GM12878 (cell line): ENCODE data around the gene SLC36A3. TPM values are rescaled to one million over a fixed set of nuclear protein-coding genes. Genes with fewer than 3 reads are reported as not detected.

Experiments
- ATAC-seq: fragments of 200-7000 bp; cut with Tn5 transposase; 3 replicates; pipeline ENCODE4 v1.9.1; 2020; ENCODE audit warnings: mild to moderate bottlenecking, moderate library complexity
- BruUV-seq: library from RNA; stranded (reverse); fragments of 400-500 nt; replicated peaks from 2 replicates; lab custom pipeline; 2021; lab: Mats Ljungman, UMichigan
- CTCF ChIA-PET: fragments of 300-600 bp; sonication (Branson Sonifier 250); formaldehyde crosslinking; extraction: SDS; loops from one replicate; lab custom pipeline; 2021; ENCODE audit warnings: inconsistent platforms; lab: Yijun Ruan, JAX
- POLR2A ChIA-PET: fragments of 350-600 bp; formaldehyde crosslinking; extraction: SDS; loops from one replicate; lab custom pipeline; 2021; ENCODE audit warnings: inconsistent platforms; lab: Charles Lee
- RAD21 ChIA-PET: fragments of 300-600 bp; sonication (Branson Sonifier 250); formaldehyde crosslinking; loops from one replicate; lab custom pipeline; 2023; ENCODE audit warnings: antibody characterized with exemption; ENCODE audit not compliant: unreplicated experiment; lab: Charles Lee
- SMC1A ChIA-PET: fragments of 300-600 bp; sonication (Branson Sonifier 250); formaldehyde crosslinking; loops from one replicate; lab custom pipeline; 2023; ENCODE audit not compliant: unreplicated experiment, uncharacterized antibody; lab: Charles Lee
- DNase-seq: peaks from one replicate; pipeline ENCODE4 v3.0.0-alpha.2; 2011; ENCODE audit warnings: low read depth, low spot score
- FAIRE-seq: peaks from 3 replicates; lab custom pipeline; 2011; peaks lifted over from hg19 to GRCh38; lab: Jason Lieb, UNC
- H2AFZ ChIP-seq: 2 replicates; pipeline ENCODE4 v1.6.0; 2011; ENCODE audit warnings: low read depth, low read length, control low read depth; ENCODE audit not compliant: control insufficient read depth
- H3K27ac ChIP-seq: 2 replicates; pipeline ENCODE4 v1.5.1; 2011; ENCODE audit warnings: control low read depth; ENCODE audit not compliant: control insufficient read depth, insufficient read depth
- H3K27me3 ChIP-seq, 2 experiments: replicated peaks in 1 of 2; 2 replicates each; pipeline versions ENCODE4 v1.6.0 to v1.6.1; 2011; ENCODE audit warnings: low read length in 1 of 2; ENCODE audit not compliant: control insufficient read depth in 2 of 2, insufficient read depth in 2 of 2
- H3K36me3 ChIP-seq, 2 experiments: 2 replicates each; pipeline ENCODE4 v1.5.1; 2011; ENCODE audit warnings: low read length in 1 of 2; ENCODE audit not compliant: control insufficient read depth in 2 of 2, insufficient read depth in 2 of 2
- H3K4me1 ChIP-seq: 2 replicates; pipeline ENCODE4 v1.6.1; 2011; ENCODE audit warnings: mild to moderate bottlenecking, low read length, moderate library complexity, mixed read lengths; ENCODE audit not compliant: control insufficient read depth, insufficient read depth
- H3K4me2 ChIP-seq: 2 replicates; pipeline ENCODE4 v1.6.0; 2011; ENCODE audit warnings: control low read depth; ENCODE audit not compliant: control insufficient read depth, insufficient read depth
- H3K4me3 ChIP-seq: fragments of 200-600 bp; sonication (generic); 2 replicates; pipeline ENCODE4 v1.5.1; 2016
- H3K79me2 ChIP-seq: 2 replicates; pipeline ENCODE4 v1.6.0; 2011; ENCODE audit warnings: low read length; ENCODE audit not compliant: control insufficient read depth, insufficient read depth
- H3K9ac ChIP-seq: 2 replicates; pipeline ENCODE4 v1.8.0; 2011; ENCODE audit warnings: low read length, control low read depth, mixed read lengths; ENCODE audit not compliant: control insufficient read depth, insufficient read depth
- H3K9me3 ChIP-seq: replicated peaks from 3 replicates; pipeline ENCODE4 v1.5.1; 2011; ENCODE audit warnings: mild to moderate bottlenecking, low read length; ENCODE audit not compliant: control insufficient read depth, insufficient read depth
- H4K20me1 ChIP-seq: 2 replicates; pipeline ENCODE4 v1.6.0; 2011; ENCODE audit not compliant: control insufficient read depth, insufficient read depth
- JUNB ChIP-seq: IDR thresholded peaks from 2 replicates; pipeline ENCODE4 v1.6.1; 2016; ENCODE audit warnings: antibody characterized with exemption, mild to moderate bottlenecking
- PKNOX1 ChIP-seq: fragments of 450-650 bp; IDR thresholded peaks from 2 replicates; pipeline ENCODE4 v1.6.1; 2016; ENCODE audit warnings: mild to moderate bottlenecking
- RAD21 ChIP-seq: IDR thresholded peaks from 2 replicates; pipeline ENCODE4 v1.6.1; 2011; ENCODE audit warnings: mild to moderate bottlenecking, low read depth, low read length, moderate library complexity; ENCODE audit not compliant: insufficient read depth
- SUPT20H ChIP-seq: IDR thresholded peaks from 2 replicates; pipeline ENCODE4 v1.6.1; 2011; ENCODE audit warnings: low read depth, mild to moderate bottlenecking, low read length, moderate library complexity, borderline replicate concordance; ENCODE audit not compliant: control insufficient read depth
- WGBS: methylation state at CpG from one replicate; pipeline ENCODE4 v1.1.6; 2016; ENCODE audit warnings: low lambda C conversion rate; ENCODE audit not compliant: insufficient replicate concordance, insufficient coverage; ENCODE audit errors: missing lambda C conversion rate; 5-methylcytosine and 5-hydroxymethylcytosine counted together
- in situ Hi-C: fragments of 300-500 bp; cut with MboI; formaldehyde crosslinking; loops from 9 replicates; pipeline ENCODE4 v1.14.3; 2018; ENCODE audit warnings: mixed read lengths
- intact Hi-C: fragments of 100-400 bp; cut with micrococcal nuclease; formaldehyde crosslinking; loops from one replicate; pipeline ENCODE4 v1.14.2; 2022; ENCODE audit not compliant: unreplicated experiment
- polyA plus RNA-seq, 11 experiments: library from polyadenylated mRNA; depleted of rRNA in 4 of 11; unstranded in 6 of 11; stranded (reverse) in 5 of 11; fragments of >200 nt; fragmentation: Nextera tagmentation in 4 of 11; fragmentation: Illumina TruSeq in 1 of 11; extraction: Ambion mirVana in 4 of 11; extraction: Trizol in 1 of 11; gene quantifications; 1 replicate in 1 of 11; 2 replicates in 10 of 11; pipeline versions ENCODE4 v1.2.1 to v1.2.3, GENCODE V29; 2011 to 2016; ENCODE audit warnings: inconsistent platforms in 2 of 11, missing spikeins in 2 of 11, low read depth in 1 of 11
- total RNA-seq, 4 experiments: library from RNA; depleted of rRNA in 3 of 4; stranded (reverse); fragments of >200 nt in 3 of 4; fragmentation: Illumina TruSeq in 1 of 4; extraction: Trizol in 1 of 4; gene quantifications; 2 replicates each; pipeline versions ENCODE4 v1.2.1 to v1.2.3, GENCODE V29; 2013 to 2021
- TF ChIP-seq, protein P1 (sequence below): fragments of 450-650 bp; IDR thresholded peaks from 2 replicates; pipeline ENCODE4 v1.6.1; 2014; ENCODE audit warnings: mild to moderate bottlenecking
- TF ChIP-seq, protein P2 (sequence below), 3 experiments: IDR thresholded peaks in 2 of 3; conservative IDR thresholded peaks in 1 of 3; 2 replicates each; pipeline ENCODE4 v1.5.1; 2011; ENCODE audit warnings: low read depth in 3 of 3, low read length in 3 of 3, mild to moderate bottlenecking in 3 of 3, control low read depth in 2 of 3, moderate library complexity in 2 of 3, inconsistent platforms in 1 of 3, mixed read lengths in 1 of 3; ENCODE audit not compliant: control insufficient read depth in 2 of 3, insufficient read depth in 1 of 3; ENCODE audit errors: extremely low read depth in 1 of 3

SLC36A3 gene
- total and polyA plus RNA-seq, 10 of the 15 experiments (the other 5 are each of a cell fraction or from before 2014, with no cell fraction given): 0.03 TPM; not detected in 9

DNA sequence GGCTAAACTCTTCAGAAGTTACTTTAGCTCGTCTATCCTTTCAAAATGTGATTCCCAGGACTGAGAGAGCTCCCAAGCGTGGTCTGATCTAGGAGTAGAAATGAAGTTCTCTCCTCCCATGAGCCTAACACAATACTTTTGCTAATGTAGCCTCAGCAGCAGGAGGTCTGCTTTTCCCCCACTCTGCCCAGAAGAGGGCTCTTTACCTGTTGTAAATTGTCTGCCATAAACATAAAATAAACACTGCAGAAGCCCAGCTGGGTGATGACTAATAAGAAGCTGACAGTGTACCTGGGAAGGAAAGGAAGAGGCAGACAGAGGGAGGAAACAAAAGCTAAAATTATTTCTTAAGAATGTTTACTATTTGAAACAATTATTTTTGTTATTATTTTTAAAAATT lies 15.4 kb downstream of the SLC36A3 start:
- intact Hi-C loops: no loop called here
- ChIA-PET RAD21 (interaction anchor here (0.7 to 1.2 kb wide), 4 partner anchors 10 to 163 kb away, joined by 3 to 4 read pairs (median 4); no protein-coding TSS in a partner anchor), POLR2A (interaction anchor here (1.6 kb wide), 1 partner anchor 31 kb away, joined by 3 read pairs; no protein-coding TSS in a partner anchor), CTCF (interaction anchor here (0.7 to 1.6 kb wide), 9 partner anchors 10 to 364 kb away, joined by 3 to 6 read pairs (median 3); no protein-coding TSS in a partner anchor), SMC1A (interaction anchor here (0.8 to 1.1 kb wide), 3 partner anchors 28 to 162 kb away, joined by 3 to 4 read pairs (median 3); no protein-coding TSS in a partner anchor)
- no peaks in the 10 kb centered on the region for H3K9me3 ChIP-seq
- no peak overlapping the region for H3K4me2 ChIP-seq
- H3K4me3 ChIP-seq: no peak overlapping the region
- FAIRE-seq (no peak), DNase-seq (no peak), ATAC-seq (peak; percentile 83)
- no peaks in the 10 kb centered on the region for H3K4me1 ChIP-seq
- H4K20me1 ChIP-seq: no peaks in the 10 kb centered on the region
- H2AFZ ChIP-seq: no peak overlapping the region
- H3K9ac ChIP-seq: no peak overlapping the region
- BruUV-seq: no TSS peak
- no peaks in the 10 kb centered on the region for H3K36me3 ChIP-seq
- no peaks in the 10 kb centered on the region for H3K79me2 ChIP-seq
- in situ Hi-C loops: no loop called here
- H3K27me3 ChIP-seq: no peaks in the 10 kb centered on the region
- H3K27ac ChIP-seq: no peak overlapping the region
- WGBS: 65% methylated on average over 2 of the region's 2 CpGs
- TF ChIP-seq RAD21 (0 out of 2 replicates have a peak, but pooled peaks have one; percentile 22), SUPT20H (no peak), PKNOX1 (no peak), JUNB (peak; percentile 14; the same call in 1 of the 2 replicates)
- TF ChIP-seq, protein P1, sequence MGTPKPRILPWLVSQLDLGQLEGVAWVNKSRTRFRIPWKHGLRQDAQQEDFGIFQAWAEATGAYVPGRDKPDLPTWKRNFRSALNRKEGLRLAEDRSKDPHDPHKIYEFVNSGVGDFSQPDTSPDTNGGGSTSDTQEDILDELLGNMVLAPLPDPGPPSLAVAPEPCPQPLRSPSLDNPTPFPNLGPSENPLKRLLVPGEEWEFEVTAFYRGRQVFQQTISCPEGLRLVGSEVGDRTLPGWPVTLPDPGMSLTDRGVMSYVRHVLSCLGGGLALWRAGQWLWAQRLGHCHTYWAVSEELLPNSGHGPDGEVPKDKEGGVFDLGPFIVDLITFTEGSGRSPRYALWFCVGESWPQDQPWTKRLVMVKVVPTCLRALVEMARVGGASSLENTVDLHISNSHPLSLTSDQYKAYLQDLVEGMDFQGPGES: no peak
- TF ChIP-seq, protein P2, sequence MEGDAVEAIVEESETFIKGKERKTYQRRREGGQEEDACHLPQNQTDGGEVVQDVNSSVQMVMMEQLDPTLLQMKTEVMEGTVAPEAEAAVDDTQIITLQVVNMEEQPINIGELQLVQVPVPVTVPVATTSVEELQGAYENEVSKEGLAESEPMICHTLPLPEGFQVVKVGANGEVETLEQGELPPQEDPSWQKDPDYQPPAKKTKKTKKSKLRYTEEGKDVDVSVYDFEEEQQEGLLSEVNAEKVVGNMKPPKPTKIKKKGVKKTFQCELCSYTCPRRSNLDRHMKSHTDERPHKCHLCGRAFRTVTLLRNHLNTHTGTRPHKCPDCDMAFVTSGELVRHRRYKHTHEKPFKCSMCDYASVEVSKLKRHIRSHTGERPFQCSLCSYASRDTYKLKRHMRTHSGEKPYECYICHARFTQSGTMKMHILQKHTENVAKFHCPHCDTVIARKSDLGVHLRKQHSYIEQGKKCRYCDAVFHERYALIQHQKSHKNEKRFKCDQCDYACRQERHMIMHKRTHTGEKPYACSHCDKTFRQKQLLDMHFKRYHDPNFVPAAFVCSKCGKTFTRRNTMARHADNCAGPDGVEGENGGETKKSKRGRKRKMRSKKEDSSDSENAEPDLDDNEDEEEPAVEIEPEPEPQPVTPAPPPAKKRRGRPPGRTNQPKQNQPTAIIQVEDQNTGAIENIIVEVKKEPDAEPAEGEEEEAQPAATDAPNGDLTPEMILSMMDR (IDR thresholded peaks at IDR 0.05 in 2 of 3, conservative IDR thresholded peaks at IDR 0.05 in 1 of 3; ENCODE audit: control insufficient read depth in 2 of 3, extremely low read depth in 1 of 3, insufficient read depth in 1 of 3, low read depth in 3 of 3, low read length in 3 of 3): peak; percentile 28 to 29 (median 28); a peak in 3 of 6 replicates
